ENCODE results near the gene MCTP1. TPM values are rescaled to one million over a fixed set of nuclear protein-coding genes. Genes with fewer than 3 reads are reported as not detected.

Gene MCTP1
- total RNA-seq, 1 donor from 2014 or later, result 63.6 TPM

GRCh38 chr5:94725142-94725541 is 559.8 kb downstream of the MCTP1 start:
- no peak for DNase-seq (ENCODE audit: low read depth, low spot score)

- DNase-seq (ENCODE audit: low read depth, low spot score), result no peak
Observed at GRCh38 chr5:94715768-94716167, 569.1 kb downstream of the MCTP1 start.

GRCh38 chr5:94711785-94712184 is 573.1 kb downstream of the MCTP1 start:
- no peak for DNase-seq (ENCODE audit: low read depth, low spot score)

GRCh38 chr5:94709277-94709676 is 575.6 kb downstream of the MCTP1 start:
- no peak for DNase-seq (ENCODE audit: low read depth, low spot score)

GRCh38 chr5:94707359-94707758 is 577.5 kb downstream of the MCTP1 start:
- DNase-seq (ENCODE audit: low read depth, low spot score), result no peak

GRCh38 chr5:94705427-94705826 is 579.5 kb downstream of the MCTP1 start:
- DNase-seq (ENCODE audit: low read depth, low spot score), result no peak

- DNase-seq (ENCODE audit: low read depth, low spot score), result no peak
Observed at GRCh38 chr5:94702729-94703128, 582.2 kb downstream of the MCTP1 start.

GRCh38 chr5:94700592-94700991 is 584.3 kb downstream of the MCTP1 start:
- no peak for DNase-seq (ENCODE audit: low read depth, low spot score)

GRCh38 chr5:94699562-94699961 is 585.3 kb downstream of the MCTP1 start:
- no peak for DNase-seq (ENCODE audit: low read depth, low spot score)

- DNase-seq (ENCODE audit: low read depth, low spot score), result no peak
Observed at GRCh38 chr5:94698197-94698596, 586.7 kb downstream of the MCTP1 start.

- DNase-seq (ENCODE audit: low read depth, low spot score), result no peak
Observed at GRCh38 chr5:94694671-94695070, 590.2 kb downstream of the MCTP1 start.

GRCh38 chr5:94693845-94694370 is 591.0 kb downstream of the MCTP1 start:
- no peak for DNase-seq (ENCODE audit: low read depth, low spot score)

GRCh38 chr5:94693043-94693822 is 591.7 kb downstream of the MCTP1 start:
- DNase-seq (ENCODE audit: low read depth, low spot score), result peak; percentile 33

- no peak for DNase-seq (ENCODE audit: low read depth, low spot score)
Observed at GRCh38 chr5:94692581-94692980, 592.3 kb downstream of the MCTP1 start.

GRCh38 chr5:94691949-94692348 is 592.9 kb downstream of the MCTP1 start:
- peak; percentile 57 for DNase-seq (ENCODE audit: low read depth, low spot score)

GRCh38 chr5:94691291-94691690 is 593.6 kb downstream of the MCTP1 start:
- DNase-seq (ENCODE audit: low read depth, low spot score), result no peak

GRCh38 chr5:94690778-94691177 is 594.1 kb downstream of the MCTP1 start:
- no peak for DNase-seq (ENCODE audit: low read depth, low spot score)

GRCh38 chr5:94689908-94690307 is 595.0 kb downstream of the MCTP1 start:
- DNase-seq (ENCODE audit: low read depth, low spot score), result no peak

GRCh38 chr5:94682814-94683520 is 601.9 kb downstream of the MCTP1 start:
- no peak for DNase-seq (ENCODE audit: low read depth, low spot score)

GRCh38 chr5:94675965-94676618 is 608.8 kb downstream of the MCTP1 start:
- no peak for DNase-seq (ENCODE audit: low read depth, low spot score)

- no peak for DNase-seq (ENCODE audit: low read depth, low spot score)
Observed at GRCh38 chr5:94674490-94675382, 610.2 kb downstream of the MCTP1 start.

Data from pulmonary artery endothelial cell (primary cell).